Suprapubic skin (tissue), 4 donors: ENCODE data around the gene KCNJ2.

Source experiments
- CTCF ChIP-seq, 2 donors: fragments of 200-600 bp in 1 of 2; fragments of 450-650 bp in 1 of 2; sonication (generic) in 1 of 2; IDR thresholded peaks; one replicate each; pipeline ENCODE4 v1.5.1; 2016 to 2019; ENCODE audit warnings: antibody characterized with exemption in 2 of 2, mild to moderate bottlenecking in 1 of 2, moderate library complexity in 1 of 2
- POLR2A ChIP-seq, 2 donors: fragments of 450-650 bp; IDR thresholded peaks; one replicate each; pipeline ENCODE4 v1.6.1; 2017; ENCODE audit warnings: antibody characterized with exemption in 2 of 2, mild to moderate bottlenecking in 2 of 2, moderate library complexity in 2 of 2
- POLR2AphosphoS5 ChIP-seq, 3 donors: sonication (generic); formaldehyde crosslinking; IDR thresholded peaks; one replicate each; pipeline ENCODE4 v1.6.1; 2017; ENCODE audit warnings: antibody characterized with exemption in 3 of 3

DNA sequence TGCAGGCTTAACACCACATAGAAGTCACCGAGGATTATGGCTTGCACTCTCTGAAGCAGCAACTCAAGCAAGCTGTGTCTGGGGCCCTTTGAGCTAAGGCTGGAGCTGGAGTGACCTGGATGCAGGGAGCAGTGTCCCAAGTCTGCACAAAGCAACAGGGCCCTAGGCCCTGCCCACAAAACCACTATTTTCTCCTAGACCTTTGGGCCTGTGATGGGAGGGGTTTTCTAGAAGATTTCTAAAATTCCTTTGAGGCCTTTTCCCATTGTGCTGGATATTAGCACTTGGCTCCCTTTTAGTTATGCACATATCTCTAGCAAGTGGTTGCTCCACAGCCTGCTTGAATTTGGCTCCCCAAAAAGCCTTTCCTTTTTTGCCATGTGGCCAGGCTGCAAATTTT, 49.8 kb upstream of the KCNJ2 start:
- no peak for TF ChIP-seq POLR2AphosphoS5 (IDR thresholded peaks at IDR 0.05)
- TF ChIP-seq POLR2A (IDR thresholded peaks at IDR 0.05): no peak
- TF ChIP-seq CTCF (IDR thresholded peaks at IDR 0.05): no peak
